Liver (tissue), 9 donors: ENCODE measurements around the gene PPP2R2B. TPM values are rescaled to one million over a fixed set of nuclear protein-coding genes. Genes with fewer than 3 reads are reported as not detected.

ENCODE experiments used
- DNase-seq: peaks from one replicate; pipeline ENCODE4 v3.0.0-alpha.2; 2017; ENCODE audit warnings: low spot score
- H3K27ac ChIP-seq, 2 donors: one replicate each; pipeline ENCODE4 v1.7.0; 2013; ENCODE audit warnings: inconsistent platforms in 2 of 2, low read length in 2 of 2, control low read depth in 1 of 2, low read depth in 1 of 2, mild to moderate bottlenecking in 1 of 2
- H3K27me3 ChIP-seq, 4 donors: one replicate each; pipeline versions ENCODE4 v1.6.1 to v1.7.0; 2013; ENCODE audit warnings: low read length in 3 of 4, inconsistent platforms in 1 of 4, mild to moderate bottlenecking in 1 of 4, moderate library complexity in 1 of 4; ENCODE audit not compliant: control insufficient read depth in 4 of 4, insufficient read depth in 4 of 4
- H3K36me3 ChIP-seq, 4 donors: one replicate each; pipeline versions ENCODE4 v1.6.1 to v1.7.0; 2013; ENCODE audit warnings: low read length in 3 of 4, mild to moderate bottlenecking in 3 of 4, low read depth in 1 of 4, moderate library complexity in 1 of 4; ENCODE audit not compliant: control insufficient read depth in 4 of 4, insufficient read depth in 3 of 4
- H3K4me1 ChIP-seq, 4 donors: one replicate each; pipeline versions ENCODE4 v1.6.1 to v1.7.0; 2013; ENCODE audit warnings: low read length in 3 of 4, mild to moderate bottlenecking in 3 of 4, moderate library complexity in 1 of 4; ENCODE audit not compliant: control insufficient read depth in 4 of 4, insufficient read depth in 4 of 4
- H3K4me3 ChIP-seq, 3 donors: one replicate each; pipeline versions ENCODE4 v1.6.1 to v1.7.0; 2013; ENCODE audit warnings: low read length in 3 of 3, control low read depth in 1 of 3, low read depth in 1 of 3, mild to moderate bottlenecking in 1 of 3
- H3K9ac ChIP-seq, 2 donors: one replicate each; pipeline ENCODE4 v1.7.0; 2013; ENCODE audit warnings: low read length in 2 of 2, mild to moderate bottlenecking in 2 of 2, moderate library complexity in 2 of 2, control low read depth in 1 of 2, low read depth in 1 of 2
- H3K9me3 ChIP-seq, 4 donors: one replicate each; pipeline versions ENCODE4 v1.6.1 to v1.7.0; 2013; ENCODE audit warnings: low read length in 3 of 4; ENCODE audit not compliant: control insufficient read depth in 4 of 4
- ATF3 ChIP-seq: IDR thresholded peaks from 2 replicates; pipeline ENCODE4 v1.6.1; 2016; ENCODE audit warnings: antibody characterized with exemption
- CTCF ChIP-seq: fragments of 150-350 bp; IDR thresholded peaks from 2 replicates; pipeline ENCODE4 v1.5.1; 2017; ENCODE audit warnings: improper control_type of control experiment, low read depth, low read length; ENCODE audit not compliant: missing input control
- EGR1 ChIP-seq, 2 donors: IDR thresholded peaks; 2 replicates each; pipeline ENCODE4 v1.6.1; 2016 to 2018; ENCODE audit warnings: antibody characterized with exemption in 2 of 2, low read depth in 2 of 2
- FOXA1 ChIP-seq: IDR thresholded peaks from 2 replicates; pipeline ENCODE4 v1.6.1; 2016; ENCODE audit warnings: antibody characterized with exemption
- FOXA2 ChIP-seq: IDR thresholded peaks from 2 replicates; pipeline ENCODE4 v1.6.1; 2016; ENCODE audit warnings: antibody characterized with exemption
- GABPA ChIP-seq, 2 donors: IDR thresholded peaks in 1 of 2; conservative IDR thresholded peaks in 1 of 2; 2 replicates each; pipeline ENCODE4 v1.6.1; 2016; ENCODE audit warnings: antibody characterized with exemption in 2 of 2, mild to moderate bottlenecking in 1 of 2, moderate library complexity in 1 of 2
- HNF4A ChIP-seq, 2 donors: conservative IDR thresholded peaks; 2 replicates each; pipeline ENCODE4 v1.6.1; 2016; ENCODE audit warnings: antibody characterized with exemption in 2 of 2, mild to moderate bottlenecking in 2 of 2
- HNF4G ChIP-seq: IDR thresholded peaks from 2 replicates; pipeline ENCODE4 v1.6.1; 2016; ENCODE audit warnings: antibody characterized with exemption
- JUND ChIP-seq, 2 donors: IDR thresholded peaks; 2 replicates each; pipeline ENCODE4 v1.6.1; 2016; ENCODE audit warnings: antibody characterized with exemption in 2 of 2
- MAX ChIP-seq: IDR thresholded peaks from 2 replicates; pipeline ENCODE4 v1.6.1; 2016; ENCODE audit warnings: antibody characterized with exemption
- NR2F2 ChIP-seq: IDR thresholded peaks from 2 replicates; pipeline ENCODE4 v1.6.1; 2016; ENCODE audit warnings: antibody characterized with exemption
- RAD21 ChIP-seq, 2 donors: IDR thresholded peaks; 2 replicates each; pipeline ENCODE4 v1.6.1; 2016; ENCODE audit warnings: antibody characterized with exemption in 2 of 2, mild to moderate bottlenecking in 2 of 2
- REST ChIP-seq: IDR thresholded peaks from 2 replicates; pipeline ENCODE4 v1.6.1; 2016; ENCODE audit warnings: antibody characterized with exemption, mild to moderate bottlenecking
- RXRA ChIP-seq, 2 donors: IDR thresholded peaks; 2 replicates each; pipeline ENCODE4 v1.6.1; 2017 to 2018; ENCODE audit warnings: antibody characterized with exemption in 2 of 2, mild to moderate bottlenecking in 1 of 2
- SP1 ChIP-seq: IDR thresholded peaks from 2 replicates; pipeline ENCODE4 v1.6.1; 2018; ENCODE audit warnings: antibody characterized with exemption, mild to moderate bottlenecking
- YY1 ChIP-seq: IDR thresholded peaks from 2 replicates; pipeline ENCODE4 v1.6.1; 2016; ENCODE audit warnings: antibody characterized with exemption, mild to moderate bottlenecking
- WGBS: extraction: QIAGEN DNeasy Blood & Tissue Kit; methylation state at CpG from one replicate; pipeline ENCODE4 v1.1.7; 2013; 5-methylcytosine and 5-hydroxymethylcytosine counted together
- polyA plus RNA-seq, 2 donors: library from polyadenylated mRNA; stranded (reverse) in 1 of 2; unstranded in 1 of 2; fragments of 200-250 nt in 1 of 2; fragments of >200 nt in 1 of 2; fragmentation: Nextera tagmentation in 1 of 2; extraction: Ambion mirVana in 1 of 2; gene quantifications; one replicate each; pipeline versions ENCODE4 v1.2.1 to v1.2.3, GENCODE V29; 2013 to 2015
- total RNA-seq, 2 donors: library from RNA; depleted of rRNA; stranded (reverse); fragments of >200 nt; gene quantifications; one replicate each; pipeline ENCODE4 v1.2.3, GENCODE V29; 2014
- donor health status: healthy.
- donor health status: healthy.
- donor health status: healthy.
- donor health status: healthy.
- donor health status: healthy.

PPP2R2B gene
- total and polyA plus RNA-seq, 4 donors = 0.15 to 6.3 (median 0.40) TPM

- DNase-seq = no peak
- H3K27ac ChIP-seq = no peak overlapping the region
- no peak overlapping the region for H3K9ac ChIP-seq
- H3K9me3 ChIP-seq = no peaks in the 10 kb centered on the region
- H3K4me1 ChIP-seq = no peaks in the 10 kb centered on the region
- no peak overlapping the region for H3K4me3 ChIP-seq
- 78% methylated on average over 3 of the region's 3 CpGs for WGBS
- H3K36me3 ChIP-seq = no peaks in the 10 kb centered on the region
- no peaks in the 10 kb centered on the region for H3K27me3 ChIP-seq
- TF ChIP-seq RAD21 (IDR thresholded peaks at IDR 0.05) = no peak
- no peak for TF ChIP-seq EGR1 (IDR thresholded peaks at IDR 0.05; ENCODE audit: low read depth in 2 of 2)
- TF ChIP-seq FOXA1 = no peak
- TF ChIP-seq SP1 = no peak
- no peak for TF ChIP-seq YY1
- TF ChIP-seq MAX = no peak
- no peak for TF ChIP-seq HNF4G
- no peak for TF ChIP-seq RXRA (IDR thresholded peaks at IDR 0.05)
These were observed 179.4 kb downstream of the PPP2R2B start for GRCh38 chr5:146699138-146699537.

- Histone ChIP-seq H3K4me3 (no peak overlapping the region), H3K4me1 (no peaks in the 10 kb centered on the region), H3K36me3 (no peaks in the 10 kb centered on the region), H3K27me3 (no peaks in the 10 kb centered on the region), H3K9ac (no peak overlapping the region), H3K9me3 (no peaks in the 10 kb centered on the region), H3K27ac (no peak overlapping the region)
- no peak for DNase-seq
- no peak for TF ChIP-seq HNF4G
- no peak for TF ChIP-seq SP1
- TF ChIP-seq EGR1 (IDR thresholded peaks at IDR 0.05; ENCODE audit: low read depth in 2 of 2) = no peak
- no peak for TF ChIP-seq RAD21 (IDR thresholded peaks at IDR 0.05)
- no peak for TF ChIP-seq GABPA (IDR thresholded peaks at IDR 0.05 in 1 of 2, conservative IDR thresholded peaks at IDR 0.05 in 1 of 2)
- TF ChIP-seq MAX = no peak
- no peak for TF ChIP-seq CTCF
- no peak for TF ChIP-seq YY1
- no peak for TF ChIP-seq HNF4A (conservative IDR thresholded peaks at IDR 0.05)
- no peak for TF ChIP-seq REST
- TF ChIP-seq JUND (IDR thresholded peaks at IDR 0.05) = no peak
- TF ChIP-seq FOXA1 = no peak
- no peak for TF ChIP-seq NR2F2
- no peak for TF ChIP-seq ATF3
- no peak for TF ChIP-seq FOXA2
- TF ChIP-seq RXRA (IDR thresholded peaks at IDR 0.05) = no peak
- WGBS = 51% methylated on average over 1 of the region's 1 CpG
These were observed 179.9 kb downstream of the PPP2R2B start for GRCh38 chr5:146698651-146699050.
